Measurements from ENCODE around the gene TLX1.
A peak's percentile ranks its signal among the peaks of the same experiment; 100 is the strongest.

Gene TLX1

GRCh38 chr10:101130984-101131961 lies at the start of gene TLX1:
TSS of gene TLX1 (plus strand) at chr10:101131300. CDS start at chr10:101131542, 242 bp downstream.
- peak; percentile 77 to 91 for DNase-seq

- no peak for DNase-seq
These were observed 45.3 kb upstream of the TLX1 start for GRCh38 chr10:101085846-101086245.

GRCh38 chr10:101087376-101087775 lies 43.7 kb upstream of the TLX1 start:
- DNase-seq = no peak

GRCh38 chr10:101087965-101088364 lies 43.1 kb upstream of the TLX1 start:
- DNase-seq = no peak

GRCh38 chr10:101089520-101090299 lies 41.4 kb upstream of the TLX1 start:
- DNase-seq = no peak

GRCh38 chr10:101090597-101090996 lies 40.5 kb upstream of the TLX1 start:
- DNase-seq = no peak

GRCh38 chr10:101091546-101092290 lies 39.4 kb upstream of the TLX1 start:
- no peak for DNase-seq

- DNase-seq = no peak
These were observed 38.2 kb upstream of the TLX1 start for GRCh38 chr10:101092881-101093354.

- DNase-seq = no peak
These were observed 36.8 kb upstream of the TLX1 start for GRCh38 chr10:101094121-101094879.

GRCh38 chr10:101095004-101095403 lies 36.1 kb upstream of the TLX1 start:
- no peak for DNase-seq

GRCh38 chr10:101095550-101096213 lies 35.4 kb upstream of the TLX1 start:
- peak; percentile 90 to 94 for DNase-seq

GRCh38 chr10:101096378-101096777 lies 34.7 kb upstream of the TLX1 start:
- no peak for DNase-seq

- no peak for DNase-seq
These were observed 33.2 kb upstream of the TLX1 start for GRCh38 chr10:101097881-101098280.

- peak in 1 of 2 experiments; percentile 10 for DNase-seq
These were observed 31.2 kb upstream of the TLX1 start for GRCh38 chr10:101099901-101100300.

- DNase-seq = no peak
These were observed 29.7 kb upstream of the TLX1 start for GRCh38 chr10:101101372-101101881.

GRCh38 chr10:101103430-101103829 lies 27.7 kb upstream of the TLX1 start:
- no peak for DNase-seq

- no peak for DNase-seq
These were observed 24.7 kb upstream of the TLX1 start for GRCh38 chr10:101106351-101106750.

- DNase-seq = no peak
These were observed 23.3 kb upstream of the TLX1 start for GRCh38 chr10:101107771-101108170.

GRCh38 chr10:101110856-101111523 lies 20.1 kb upstream of the TLX1 start:
- DNase-seq = peak; percentile 22 to 61

- DNase-seq = no peak
These were observed 19.6 kb upstream of the TLX1 start for GRCh38 chr10:101111547-101111946.
